GM21717 (cell line): ENCODE results near the gene PRKG2.

ENCODE experiments used
- ATAC-seq: cut with Tn5 transposase; IDR thresholded peaks from one replicate; pipeline ENCODE4 v1.9.1; 2021; ENCODE audit warnings: mild to moderate bottlenecking, moderate library complexity; ENCODE audit not compliant: unreplicated experiment

The PRKG2 gene

DNA sequence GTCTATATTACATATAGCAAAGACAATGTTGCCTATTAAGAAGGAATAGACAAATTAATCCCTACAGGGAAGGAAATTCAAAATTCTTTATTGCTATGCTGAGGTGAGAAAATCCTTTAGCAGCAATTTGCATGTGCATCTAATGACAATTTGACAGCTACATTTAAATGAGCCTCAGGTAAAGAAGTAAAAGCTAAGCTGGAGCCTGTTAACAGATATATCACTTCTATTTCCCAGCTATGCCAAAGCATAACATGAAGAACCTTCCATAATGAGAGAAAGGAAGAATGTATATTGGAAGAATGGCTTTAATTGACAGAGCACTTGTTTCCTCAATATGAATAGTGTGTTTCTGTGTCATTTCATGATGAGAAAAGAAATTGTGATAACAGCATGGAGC, 112.9 kb downstream of the PRKG2 start:
- no peak for ATAC-seq

DNA sequence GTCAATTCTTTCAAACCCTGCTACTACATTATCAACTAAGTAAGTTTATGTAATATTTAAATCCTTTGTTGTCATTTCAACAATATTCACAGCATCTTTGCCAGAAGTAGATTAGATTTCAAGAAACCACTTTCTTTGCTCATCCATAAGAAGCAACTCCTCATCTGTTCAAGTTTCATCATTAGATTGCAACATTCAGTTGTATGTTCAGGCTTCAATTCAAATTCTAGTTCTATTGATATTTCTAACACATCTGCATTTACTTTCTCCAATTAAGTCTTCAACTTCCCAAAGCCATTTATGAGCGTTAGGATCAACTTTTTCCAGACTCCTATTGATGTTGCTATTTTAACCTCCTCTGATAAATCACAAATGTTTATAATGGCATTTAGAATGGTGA, 118.5 kb downstream of the PRKG2 start:
- ATAC-seq, result no peak

DNA sequence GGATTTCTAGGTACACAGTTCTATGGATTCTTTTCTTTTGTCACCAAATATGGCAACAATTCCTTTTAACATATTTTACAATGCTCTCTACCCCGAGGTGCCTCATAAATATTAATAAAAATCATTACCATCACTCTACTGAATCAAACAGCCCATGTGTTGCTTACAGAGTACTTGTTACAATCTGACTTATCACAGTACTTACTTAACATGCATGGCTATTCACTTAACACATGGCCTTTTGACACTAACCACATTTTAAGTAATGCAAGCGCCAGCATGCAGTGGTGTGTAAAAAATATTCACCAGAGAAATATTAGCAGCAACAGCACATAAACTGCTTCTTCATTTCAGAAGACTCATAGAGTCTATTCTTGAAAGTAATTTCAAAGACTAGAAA, 119.6 kb downstream of the PRKG2 start:
- ATAC-seq, result no peak

DNA sequence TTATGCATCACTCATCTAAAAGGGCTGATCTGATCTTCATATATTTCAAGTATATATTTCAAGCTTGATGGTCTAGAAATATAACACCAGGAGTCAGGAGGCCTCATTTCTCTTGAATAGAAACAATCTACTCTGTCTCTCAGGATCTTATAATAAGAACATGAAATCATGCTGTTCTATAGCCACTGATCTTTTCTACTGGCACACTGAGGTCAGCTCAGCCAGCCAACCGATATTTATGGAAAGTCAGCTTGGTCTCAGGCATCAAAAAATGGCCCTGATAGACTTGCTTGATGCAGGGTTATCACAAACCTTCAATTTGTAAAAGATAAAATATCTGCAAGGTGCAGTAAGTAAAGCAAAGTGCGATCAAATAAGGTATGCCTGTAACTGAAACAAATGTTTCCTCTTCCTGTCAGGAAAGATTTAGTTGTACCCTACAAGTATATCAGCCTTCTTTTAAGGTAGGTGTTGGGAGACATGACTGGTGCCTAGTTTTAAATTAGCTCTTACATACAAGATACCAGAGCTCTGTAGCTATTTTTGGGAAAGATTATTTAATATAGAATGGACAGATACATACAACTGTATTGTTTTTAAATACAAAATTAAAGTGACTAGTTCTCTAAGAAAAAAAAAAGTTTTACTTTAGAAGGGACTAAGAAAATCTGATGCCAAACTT, 121.2 kb downstream of the PRKG2 start:
- no peak for ATAC-seq

DNA sequence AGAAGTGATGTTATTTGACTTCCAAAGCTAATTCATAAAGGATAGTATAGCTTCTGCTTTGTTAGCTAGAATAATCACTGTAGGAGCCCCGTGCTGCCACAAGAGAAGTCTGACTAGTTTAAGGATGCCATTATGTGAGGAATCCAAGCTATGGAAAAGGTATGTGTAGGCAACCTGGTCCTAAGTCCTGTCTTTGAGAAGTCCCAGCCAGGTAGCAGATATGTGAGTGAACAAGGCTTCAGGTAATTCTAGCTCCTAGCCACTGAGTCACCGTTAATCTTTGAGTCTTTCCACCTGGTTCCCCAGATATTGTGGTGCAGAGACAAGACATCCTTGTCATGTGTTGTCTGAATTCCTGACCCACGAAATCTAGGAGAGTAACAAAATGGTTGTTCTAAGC, 129.0 kb downstream of the PRKG2 start:
- no peak for ATAC-seq

DNA sequence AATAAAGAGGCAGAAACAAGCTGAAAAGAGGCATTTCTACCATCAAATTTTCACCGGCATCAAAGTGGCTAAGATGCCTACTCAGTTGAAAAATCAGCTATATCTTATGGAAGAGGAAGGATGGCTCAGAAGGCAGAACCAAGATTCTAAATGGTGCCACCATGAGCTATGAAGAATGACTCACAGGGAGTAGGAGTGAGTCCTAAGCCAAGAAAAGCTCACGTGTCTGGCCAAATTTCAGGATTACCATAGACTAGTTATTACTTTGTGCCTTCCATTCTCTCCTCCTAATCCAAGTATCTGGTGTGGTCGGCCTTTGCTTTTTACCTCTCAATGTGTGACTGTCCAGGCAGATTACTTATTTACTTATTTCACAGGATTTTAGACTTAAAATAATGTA, 129.7 kb downstream of the PRKG2 start:
- no peak for ATAC-seq

DNA sequence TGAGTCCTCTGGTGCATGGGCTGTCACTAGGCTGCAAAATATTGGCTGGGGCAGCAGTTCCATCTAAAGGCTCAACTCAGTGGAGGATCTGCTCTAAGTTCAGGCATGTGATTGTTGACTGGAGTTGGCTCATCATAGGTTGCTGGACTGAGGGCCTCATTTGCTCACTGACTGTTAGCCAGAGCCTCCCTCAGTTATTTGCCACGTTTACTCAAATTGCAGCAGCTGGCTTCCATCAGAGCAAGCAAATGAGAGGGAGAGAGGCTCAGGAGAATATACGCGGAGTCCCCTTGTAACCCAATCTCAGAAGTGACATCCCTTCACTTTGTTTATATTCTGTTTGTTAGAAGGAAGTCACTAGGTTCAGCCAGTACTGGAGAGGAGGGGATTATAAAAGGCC, 130.4 kb downstream of the PRKG2 start:
- no peak for ATAC-seq

DNA sequence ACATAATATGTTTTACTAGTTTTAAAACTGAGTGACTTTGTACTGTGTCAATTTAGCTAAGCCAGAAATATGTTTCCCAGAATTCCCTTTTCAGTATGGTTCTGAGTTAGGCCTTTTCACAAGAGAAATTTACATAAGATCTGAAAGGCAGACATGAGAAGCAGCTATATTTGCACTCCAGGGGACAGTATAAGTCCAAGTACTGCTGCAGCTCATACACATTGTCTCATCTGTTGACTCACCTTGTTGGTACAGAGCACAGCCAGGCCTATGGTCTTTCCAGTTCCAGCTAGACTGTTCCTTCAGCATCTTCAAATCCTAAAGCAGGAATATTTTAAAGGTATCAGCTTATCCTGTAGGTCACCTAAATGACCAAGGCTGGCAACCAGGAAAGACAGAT, 131.0 kb downstream of the PRKG2 start:
- no peak for ATAC-seq

DNA sequence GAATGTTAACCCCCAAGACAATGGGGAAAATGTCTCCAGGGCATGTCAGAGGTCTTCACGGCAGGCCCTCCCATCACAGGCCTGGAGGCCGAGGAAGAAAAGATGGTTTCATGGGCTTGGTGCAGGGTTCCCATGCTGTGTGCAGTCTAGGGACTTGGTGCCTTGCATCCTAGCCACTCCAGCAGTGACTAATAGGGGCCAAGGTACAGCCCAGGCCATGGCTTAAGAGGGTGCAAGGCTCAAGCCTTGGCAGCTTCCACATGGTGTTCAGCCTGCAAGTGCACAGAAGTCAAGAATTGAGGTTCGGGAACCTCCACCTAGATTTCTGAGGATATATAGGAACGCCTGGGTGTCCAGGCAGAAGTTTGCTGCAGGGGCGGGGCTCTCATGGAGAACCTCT, 133.9 kb downstream of the PRKG2 start:
- ATAC-seq, result no peak

DNA sequence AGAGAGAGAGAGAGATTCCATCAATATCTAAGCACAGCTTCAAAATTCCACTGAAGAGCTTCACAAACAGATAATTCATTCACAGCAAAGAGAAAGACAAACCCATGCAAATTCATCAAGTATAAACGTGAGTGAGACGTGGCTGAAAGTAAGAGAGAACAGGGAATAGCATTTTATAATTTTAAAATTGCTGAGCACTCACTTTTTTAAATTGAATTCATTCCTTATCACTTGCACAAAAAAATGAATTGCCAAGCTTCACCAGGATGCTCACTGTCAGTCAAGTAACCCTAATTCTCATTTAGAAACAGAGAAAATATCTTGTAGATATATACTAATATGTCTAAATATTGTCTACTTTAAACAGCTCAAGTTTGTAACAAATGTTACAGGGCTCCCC, 144.0 kb downstream of the PRKG2 start:
- no peak for ATAC-seq

DNA sequence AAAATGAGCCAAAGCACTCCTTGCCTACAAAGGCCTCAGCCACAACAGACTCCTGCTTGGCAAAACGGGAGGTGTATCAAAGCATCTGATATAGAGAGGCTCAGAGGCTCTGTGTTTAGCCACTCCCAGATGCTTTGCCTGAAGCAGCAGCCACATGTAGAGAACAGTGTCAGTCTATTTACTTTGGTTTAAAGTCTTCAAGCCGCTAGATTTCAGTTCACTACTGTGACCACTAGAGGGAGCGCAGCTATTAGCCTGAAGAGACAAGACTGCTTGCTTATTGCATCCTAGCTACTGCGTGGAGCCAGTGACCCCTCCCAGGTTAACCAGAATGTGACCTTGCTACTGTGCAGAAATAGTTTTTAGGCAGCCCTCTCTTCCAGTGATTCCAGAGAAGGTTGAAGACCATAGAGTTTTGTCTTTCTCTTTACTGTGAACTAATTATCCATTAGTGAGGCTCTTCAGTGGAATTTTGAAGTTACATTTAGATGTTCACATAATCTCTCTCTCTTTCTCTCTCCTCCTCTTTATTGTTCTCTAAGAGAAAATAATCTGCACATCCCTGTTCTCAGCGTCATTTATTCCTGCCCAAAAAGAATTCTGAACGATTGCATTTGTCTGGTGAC, 145.2 kb downstream of the PRKG2 start:
- ATAC-seq, result peak; percentile 96

DNA sequence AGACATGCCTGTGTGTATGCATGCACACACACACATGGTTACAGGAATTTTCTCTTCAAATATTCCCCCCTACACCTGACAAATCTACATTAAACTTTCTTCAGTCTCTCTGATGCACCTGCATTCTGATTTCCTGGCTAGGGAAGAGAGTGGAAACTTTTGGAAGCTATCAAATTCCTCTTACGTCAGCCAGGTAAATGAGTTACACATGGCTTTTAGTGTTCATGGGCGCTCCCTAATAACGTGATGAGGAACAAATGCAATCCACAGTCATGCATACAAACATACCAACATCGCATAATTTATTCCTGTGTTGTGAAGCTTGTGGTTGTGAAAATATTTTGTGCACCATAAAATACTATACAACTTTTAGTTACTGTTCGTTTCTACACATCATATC, 149.6 kb downstream of the PRKG2 start:
- ATAC-seq, result no peak

DNA sequence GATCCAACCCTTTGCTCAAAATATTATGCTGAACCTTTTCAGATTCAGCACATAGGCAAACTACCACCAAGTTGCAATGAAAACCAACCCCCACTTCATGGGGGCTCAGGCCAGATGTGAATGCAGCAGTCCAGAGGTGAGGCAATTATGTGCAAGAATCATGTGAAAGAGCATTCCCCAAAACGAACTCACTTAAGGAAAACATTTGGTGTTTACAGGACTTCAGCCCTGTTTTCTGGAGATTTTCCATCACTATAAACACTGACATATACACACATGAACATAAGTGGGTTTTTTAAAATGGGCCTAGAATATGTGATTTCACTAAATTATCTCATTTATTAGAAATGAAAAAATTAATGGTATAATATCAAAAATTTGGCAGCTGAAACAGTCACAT, 153.0 kb downstream of the PRKG2 start:
- no peak for ATAC-seq

DNA sequence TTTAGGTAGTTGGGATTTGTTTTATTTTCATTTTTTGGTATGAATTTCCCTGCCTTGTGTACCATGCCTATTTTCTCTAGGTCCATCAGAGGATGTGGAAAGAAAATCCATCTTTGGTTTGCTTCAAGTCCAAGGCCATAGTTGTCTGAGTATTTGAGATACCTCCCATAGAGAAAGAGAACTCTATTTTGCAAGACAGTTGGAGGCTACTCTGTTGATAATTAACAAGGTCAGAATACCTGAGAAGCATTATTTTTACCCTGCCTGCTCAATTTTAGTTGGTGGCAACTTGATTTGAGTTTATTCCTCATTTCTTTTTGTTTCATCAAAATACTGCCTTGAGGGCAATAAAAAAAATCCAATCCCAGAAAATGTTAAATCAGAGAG, 153.7 kb downstream of the PRKG2 start:
- ATAC-seq, result no peak

DNA sequence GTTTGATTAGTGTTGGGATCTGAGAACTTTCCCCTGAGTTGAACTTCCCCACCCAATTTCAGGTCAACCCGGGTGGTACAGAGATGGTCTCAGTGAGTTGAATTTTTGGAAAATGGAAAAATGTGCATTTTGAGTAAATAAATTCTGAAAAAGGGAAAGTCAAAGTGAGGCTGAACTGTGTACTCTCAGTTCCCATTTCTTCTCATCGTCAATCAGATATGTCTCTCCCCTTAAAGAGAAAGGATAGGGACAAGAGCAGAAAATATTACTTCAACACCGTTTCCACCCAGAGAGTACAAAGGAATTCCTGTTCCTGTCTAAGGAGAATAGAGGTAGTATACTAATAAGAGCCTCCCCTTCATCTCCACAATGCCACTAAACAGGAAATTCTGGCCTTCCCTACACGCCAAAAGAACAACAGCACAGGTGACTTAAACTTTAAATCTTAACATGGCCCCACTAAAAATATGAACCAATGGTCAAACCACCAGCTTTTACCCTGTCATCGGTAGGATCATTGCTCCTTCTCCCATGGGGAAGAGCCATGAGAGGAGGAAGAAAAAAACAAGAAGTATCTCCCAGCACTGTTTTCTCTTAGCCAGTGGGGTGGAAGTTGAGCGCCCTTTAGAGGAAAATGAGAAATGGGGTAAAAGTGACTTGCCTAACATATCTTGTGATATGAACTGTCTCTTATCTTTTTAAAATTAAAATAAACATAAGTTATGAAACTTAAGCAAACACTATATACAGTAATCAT, 154.3 kb downstream of the PRKG2 start:
- no peak for ATAC-seq

DNA sequence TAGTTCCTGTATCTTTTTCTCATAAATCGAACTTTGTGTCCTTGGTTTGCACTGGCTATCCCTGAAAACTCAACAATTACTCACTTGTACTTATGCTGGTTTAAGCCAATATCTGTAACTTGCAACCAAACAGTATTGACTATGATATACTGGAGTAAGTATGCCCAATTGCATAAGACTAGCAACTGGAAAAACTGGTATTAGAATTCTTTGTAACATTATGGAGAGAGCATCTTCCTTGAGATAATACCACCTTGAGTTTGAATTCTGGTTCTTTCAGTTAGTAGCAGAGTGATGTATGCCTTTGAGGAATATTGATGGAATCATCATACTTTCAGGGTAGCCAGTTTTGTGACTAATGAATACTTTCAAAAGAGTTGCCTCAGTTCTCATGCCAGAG, 156.4 kb downstream of the PRKG2 start:
- ATAC-seq, result no peak

DNA sequence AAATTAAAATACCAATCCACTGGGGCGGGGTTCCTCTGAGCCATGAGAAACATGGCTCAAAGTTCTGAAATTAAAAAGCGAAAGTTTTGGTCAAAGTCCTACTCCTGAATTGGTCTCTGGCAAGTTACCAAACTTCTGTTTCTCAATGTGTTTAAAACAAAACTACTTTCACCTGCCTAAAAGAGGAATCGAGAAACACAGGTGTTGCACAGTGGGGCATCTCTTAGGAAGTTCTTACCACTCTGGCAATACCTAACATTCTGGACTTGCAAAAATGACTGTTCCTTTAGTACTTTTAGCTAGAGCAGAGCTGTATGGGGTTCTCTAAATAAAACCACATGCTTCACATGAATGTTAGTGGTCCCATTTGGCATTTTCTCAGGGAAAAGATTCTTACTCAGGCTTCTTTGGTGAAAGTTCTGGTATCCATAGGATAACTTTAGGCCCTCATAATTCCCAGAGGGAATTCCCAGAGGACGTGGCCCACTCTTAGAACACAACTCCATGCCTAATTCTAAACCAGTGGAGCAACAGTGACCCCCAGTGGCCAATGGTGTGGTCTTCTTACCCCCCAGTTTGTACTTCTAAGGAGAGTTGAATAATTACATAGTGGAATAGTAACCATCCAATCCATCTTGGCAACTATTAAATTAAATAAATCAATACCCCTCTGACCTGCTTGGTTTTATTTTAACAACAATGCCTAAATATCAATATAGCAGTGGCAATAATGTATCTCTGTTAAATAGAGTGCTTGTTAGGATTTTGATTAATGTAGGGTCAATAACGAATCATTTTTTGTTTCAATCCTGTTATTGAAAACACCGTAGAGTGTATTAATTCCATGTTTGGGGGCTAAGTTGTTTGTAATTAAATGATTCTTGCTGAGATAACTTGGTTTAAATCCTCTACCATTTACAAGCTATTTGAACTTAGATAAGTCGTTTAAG, 162.6 kb downstream of the PRKG2 start:
- peak; percentile 98 for ATAC-seq

DNA sequence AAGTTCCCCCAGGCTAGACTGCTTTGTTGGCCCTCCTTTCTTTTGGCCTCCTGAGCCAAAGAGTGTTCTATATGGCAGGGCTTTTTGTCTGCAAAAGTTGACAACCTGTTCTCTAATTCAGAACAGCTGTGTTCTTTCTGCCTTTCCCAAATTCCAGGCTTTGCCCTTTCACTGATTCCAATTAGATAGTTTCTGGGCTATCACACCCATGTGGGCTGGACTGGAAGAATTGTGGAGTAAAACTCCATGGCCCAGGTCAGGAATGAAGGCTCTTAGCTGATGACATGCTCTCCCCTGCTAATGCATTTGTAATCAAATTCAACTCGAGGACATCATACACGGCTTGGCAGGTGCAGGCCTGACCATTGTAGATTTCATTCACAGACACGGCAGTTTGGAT, 165.1 kb downstream of the PRKG2 start:
- no peak for ATAC-seq

DNA sequence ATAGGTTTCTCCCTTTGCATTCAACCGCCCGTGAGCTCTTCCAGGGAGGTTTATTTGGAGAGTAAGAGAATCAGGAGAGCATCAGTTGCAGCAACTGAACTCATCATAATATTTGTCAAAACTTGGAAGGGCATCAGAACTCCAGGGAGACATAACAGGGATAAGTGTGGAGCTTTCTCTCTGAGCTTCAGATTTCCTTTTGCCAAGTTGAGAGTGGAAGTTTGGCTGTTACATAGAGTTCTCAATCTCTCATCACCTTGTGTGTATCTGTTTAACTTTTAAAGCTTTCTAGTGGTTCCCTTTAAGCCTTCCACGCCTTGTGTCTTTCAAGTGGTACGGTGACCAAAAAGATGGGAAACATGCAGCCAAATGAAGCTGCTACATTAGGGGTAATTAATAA, 165.7 kb downstream of the PRKG2 start:
- ATAC-seq, result no peak

DNA sequence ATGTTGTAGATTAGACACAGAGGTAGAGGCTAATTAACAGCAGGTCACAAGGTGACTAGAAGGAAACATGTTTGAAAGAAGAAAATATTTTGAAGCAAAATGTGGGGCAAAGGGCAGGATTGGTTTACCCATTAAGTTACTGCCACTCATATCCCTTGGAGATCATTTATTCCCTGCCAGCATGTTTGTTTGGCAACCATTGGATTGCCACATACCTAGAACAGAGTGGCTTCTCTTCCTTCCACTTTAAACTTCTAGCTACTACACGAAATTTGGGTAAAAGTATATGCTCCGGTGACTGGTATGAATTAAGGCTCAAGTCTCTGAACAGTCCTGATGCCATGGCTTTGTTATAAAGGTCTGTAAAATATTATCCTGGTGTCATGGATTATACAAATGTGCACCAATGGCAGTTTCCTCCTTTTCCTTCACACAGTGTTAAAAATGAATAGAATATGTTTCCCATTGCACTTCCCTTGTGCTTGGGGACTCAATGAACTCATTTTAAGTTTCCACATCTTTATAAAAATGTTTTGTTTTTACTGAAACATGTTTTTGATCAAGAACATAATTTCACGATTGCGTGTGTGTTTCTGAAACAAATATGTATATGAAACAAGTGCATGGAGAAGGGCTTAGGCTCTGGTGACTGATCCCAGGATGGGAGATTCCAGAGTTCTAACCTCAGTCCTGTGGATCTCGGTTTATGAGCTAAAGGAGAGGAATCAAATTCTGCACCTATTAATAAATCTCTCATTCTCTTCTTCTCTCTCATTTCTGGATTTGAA, 172.2 kb downstream of the PRKG2 start:
- ATAC-seq, result no peak
